GM12873 (cell line): Measurements from ENCODE around the gene TSC1.

ENCODE experiments used
- CTCF ChIP-seq: IDR thresholded peaks from 2 replicates; pipeline ENCODE4 v1.5.1; 2012; ENCODE audit warnings: low read depth, mild to moderate bottlenecking, moderate library complexity, low read length, control low read depth; ENCODE audit not compliant: insufficient read depth; ENCODE audit errors: missing control alignments

TSC1 gene

DNA sequence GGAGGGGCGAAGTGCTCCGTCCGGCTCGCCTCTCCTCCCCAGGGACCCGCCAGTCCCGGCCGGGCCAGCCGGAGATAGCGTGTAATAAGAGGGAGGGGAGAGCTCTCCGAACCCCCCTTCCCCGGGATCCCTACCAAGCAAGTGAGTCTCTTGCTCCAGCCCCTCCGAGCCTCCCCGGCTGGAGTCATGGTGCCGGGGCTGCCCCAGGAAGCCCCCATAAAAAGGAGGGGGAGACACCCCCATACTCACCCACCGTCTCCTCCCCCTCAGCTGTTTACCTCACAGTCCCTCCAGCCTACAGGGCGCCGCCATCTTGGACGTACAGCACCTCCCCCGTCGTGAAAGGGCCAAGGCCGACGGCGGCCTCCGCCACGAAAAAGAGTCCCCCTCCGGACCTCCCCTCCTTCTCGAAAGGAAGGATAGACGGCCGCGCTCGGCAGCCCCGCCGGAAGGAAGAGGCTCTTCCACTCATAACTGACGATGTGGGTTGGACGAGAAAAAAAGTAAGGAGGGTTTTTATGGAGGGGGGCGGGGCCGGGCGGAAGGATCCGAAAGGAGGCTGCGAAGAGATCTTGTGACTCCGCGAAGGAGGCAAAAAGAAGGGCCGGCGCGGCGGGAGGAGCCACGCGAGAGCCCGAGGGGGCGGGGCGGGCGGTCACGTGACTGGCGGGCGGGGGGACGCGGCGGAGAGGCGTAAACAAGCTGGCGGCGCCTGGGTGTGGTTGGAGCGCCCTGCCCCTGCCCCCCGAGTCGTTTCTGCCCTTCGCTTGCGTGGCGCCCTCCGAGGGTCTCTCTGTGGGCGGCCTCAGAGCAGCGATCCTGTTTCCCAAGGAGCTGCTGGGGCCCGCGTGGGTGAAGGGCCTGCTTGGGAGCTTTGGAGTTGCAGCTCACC is at the start of gene TSC1:
Gene TSC1, minus strand, starts transcription at position 323 of the 892 bp plus-strand sequence. CDS start 15,744 bp downstream, outside the sequence.
- no peak for TF ChIP-seq CTCF

- no peak for TF ChIP-seq CTCF
Measured at GRCh38 chr9:132993511-132993939, 49.1 kb upstream of the TSC1 start.

- TF ChIP-seq CTCF: no peak
Measured at GRCh38 chr9:132991351-132992300, 47.2 kb upstream of the TSC1 start.

DNA sequence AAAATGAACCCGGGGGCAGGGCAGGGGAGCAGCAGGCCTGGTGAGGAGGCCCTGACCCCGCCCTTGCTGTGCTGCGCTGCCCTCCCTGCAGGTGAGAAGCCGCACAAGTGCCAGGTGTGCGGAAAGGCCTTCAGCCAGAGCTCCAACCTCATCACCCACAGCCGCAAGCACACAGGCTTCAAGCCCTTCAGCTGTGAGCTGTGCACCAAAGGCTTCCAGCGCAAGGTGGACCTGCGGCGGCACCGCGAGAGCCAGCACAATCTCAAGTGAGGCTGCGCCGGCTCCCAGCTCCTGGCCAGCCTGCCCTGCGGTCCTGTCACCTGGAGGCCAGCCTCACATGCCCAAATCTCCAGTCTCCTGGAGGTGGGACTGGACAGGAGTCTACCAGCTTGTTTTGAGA is 46.4 kb upstream of the TSC1 start:
- no peak for TF ChIP-seq CTCF

DNA sequence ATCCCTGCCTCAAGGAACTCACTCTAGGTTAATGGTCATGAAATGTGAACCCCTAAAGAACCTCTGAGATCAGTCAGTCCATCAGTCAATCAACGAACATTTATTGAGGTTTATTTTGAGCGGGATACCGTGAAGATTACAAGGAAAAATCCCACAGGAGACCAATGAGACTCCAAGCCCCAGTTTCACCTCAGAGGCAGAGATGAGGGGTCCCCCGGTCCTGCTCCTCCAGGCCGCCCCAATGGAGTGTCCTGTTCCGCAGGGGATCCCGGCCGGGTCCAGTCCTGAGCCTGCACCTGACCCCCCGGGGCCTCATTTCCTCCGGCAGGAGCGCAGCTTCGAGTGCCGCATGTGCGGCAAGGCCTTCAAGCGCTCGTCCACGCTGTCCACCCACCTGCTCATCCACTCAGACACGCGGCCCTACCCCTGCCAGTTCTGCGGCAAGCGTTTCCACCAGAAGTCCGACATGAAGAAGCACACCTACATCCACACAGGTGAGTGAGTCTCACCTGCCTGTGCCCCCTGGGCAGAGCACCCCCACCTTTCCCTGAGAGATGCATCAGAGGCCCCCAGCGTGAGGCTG is 45.1 kb upstream of the TSC1 start:
- TF ChIP-seq CTCF: no peak

DNA sequence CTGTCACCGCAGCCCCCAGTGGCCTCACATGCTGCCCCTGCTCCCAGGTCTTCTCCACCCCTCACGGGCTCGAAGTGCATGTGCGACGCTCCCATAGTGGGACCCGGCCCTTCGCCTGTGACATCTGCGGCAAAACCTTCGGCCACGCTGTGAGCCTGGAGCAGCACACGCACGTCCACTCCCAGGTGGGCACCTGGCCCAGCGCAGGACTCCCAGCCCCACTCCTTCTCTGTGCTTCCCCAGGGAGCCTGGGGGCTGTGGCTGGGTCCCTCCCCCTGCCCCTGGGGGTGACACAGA is 44.5 kb upstream of the TSC1 start:
- TF ChIP-seq CTCF: no peak
